Sciatic nerve (tissue), 2 donors: ENCODE data around the gene BABAM2. TPM values are rescaled to one million over a fixed set of nuclear protein-coding genes. Genes with fewer than 3 reads are reported as not detected.

ENCODE experiments used
- ATAC-seq: fragments of 200-7000 bp; cut with Tn5 transposase; one replicate; pipeline ENCODE4 v1.9.1; 2020; ENCODE audit warnings: mild to moderate bottlenecking, moderate library complexity
- DNase-seq: peaks from one replicate; pipeline ENCODE4 v3.0.0-alpha.2; 2020; ENCODE audit warnings: low spot score
- intact Hi-C: fragments of 100-400 bp; cut with DNase I; formaldehyde crosslinking; loops from one replicate; pipeline ENCODE4 v1.14.2; 2022
- microRNA-seq: library from miRNA; unstranded; fragments of <30 nt; microRNA quantifications from one replicate; pipeline ENCODE4 v1.2.0, GENCODE V29; 2020
- total RNA-seq: library from RNA; stranded (reverse); fragmentation: NEBNext Ultra II Directional; extraction: Animal tissue kit (Norgen Biotek cat#: 25700); gene quantifications from one replicate; pipeline ENCODE4 v1.2.1, GENCODE V29; 2021
- donor health status: DM: no; HTN: no; CAD: no.
- donor health status: DM: no; HTN: no; CAD: no.

BABAM2 gene
- total RNA-seq, 1 donor from 2014 or later, result 38.2 TPM

DNA sequence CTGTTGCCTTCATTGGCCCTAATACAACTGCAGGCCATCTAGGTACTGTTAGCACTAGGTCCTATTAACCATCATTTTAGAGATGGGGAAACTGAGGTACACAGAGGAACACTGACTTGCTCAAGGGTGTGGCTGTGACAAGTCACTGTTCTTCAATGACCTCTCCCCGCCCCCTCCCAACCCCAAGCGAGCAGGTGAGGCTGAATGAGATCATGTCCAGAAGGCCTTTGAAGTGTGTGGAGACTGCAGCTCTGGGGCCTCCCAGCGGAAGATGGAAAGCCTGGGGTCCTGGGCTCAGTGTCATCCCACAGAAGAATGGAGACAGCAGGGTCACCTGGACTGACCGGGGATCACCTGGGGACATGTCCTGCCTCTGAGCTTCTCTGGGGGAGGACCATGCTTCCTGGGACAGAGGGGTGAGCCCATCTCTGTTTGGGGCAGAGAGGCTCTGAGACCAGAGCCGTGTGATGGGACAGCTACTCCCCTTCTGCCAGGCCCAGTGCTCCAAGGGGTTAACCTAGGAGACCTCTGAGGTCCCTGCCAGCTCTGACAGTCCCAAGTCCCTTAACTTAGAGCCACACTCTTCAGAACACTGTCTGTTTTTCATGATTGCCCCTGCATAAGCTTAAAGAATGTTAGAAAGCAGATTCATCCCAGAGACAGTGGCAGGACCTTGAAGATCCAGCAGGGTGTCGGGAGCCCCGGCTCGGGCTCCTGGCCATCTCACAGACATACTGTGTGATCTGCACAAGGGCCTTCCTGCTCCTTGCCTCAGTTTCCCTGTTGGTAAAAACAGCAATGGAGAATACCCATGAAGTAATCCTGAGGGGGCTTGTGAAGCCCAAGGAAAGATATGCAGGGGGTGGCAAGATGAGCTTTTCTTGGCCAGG, 485.5 kb downstream of the BABAM2 start:
- ATAC-seq, result no peak

DNA sequence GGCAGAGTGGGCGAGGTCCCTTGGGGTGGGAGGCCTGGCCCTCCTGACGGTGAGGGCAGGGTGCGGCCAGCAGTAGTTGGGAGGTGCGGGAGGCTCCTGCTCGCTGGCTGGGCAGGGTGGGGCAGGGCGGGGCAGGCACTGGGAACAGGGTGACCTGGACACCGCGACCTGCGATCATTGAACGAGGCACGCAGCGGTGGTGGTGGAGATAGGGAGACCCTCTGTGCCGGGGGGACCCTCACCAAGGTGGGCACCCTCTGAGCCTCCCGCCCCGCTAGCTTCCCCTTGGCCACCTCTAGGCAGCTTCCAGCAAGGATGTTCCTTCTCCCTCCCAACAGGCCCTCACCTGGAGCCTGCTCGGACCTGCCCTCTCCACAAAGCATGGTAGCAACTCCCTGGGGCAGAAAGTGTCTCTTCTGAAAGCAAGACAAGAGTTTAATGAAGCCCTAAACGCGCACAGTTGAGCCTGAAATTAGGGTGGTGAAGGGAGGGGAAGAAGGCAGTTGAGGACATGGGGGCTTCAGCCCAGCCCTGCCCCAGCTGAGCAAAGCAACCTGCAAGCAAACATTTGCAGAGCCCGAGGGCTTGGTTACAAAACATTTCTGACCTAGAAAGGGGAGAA, 486.8 kb downstream of the BABAM2 start:
- DNase-seq, result no peak
- intact Hi-C loops, result no loop called here
- ATAC-seq, result no peak

More for the DNA sequence above, 485.5 kb downstream of the BABAM2 start:
- intact Hi-C loops, result no loop called here
- DNase-seq, result no peak

- DNase-seq, result no peak
- ATAC-seq, result peak; percentile 6
- intact Hi-C loops, result no loop called here
Observed at GRCh38 chr2:28377984-28378678, 487.6 kb downstream of the BABAM2 start.

DNA sequence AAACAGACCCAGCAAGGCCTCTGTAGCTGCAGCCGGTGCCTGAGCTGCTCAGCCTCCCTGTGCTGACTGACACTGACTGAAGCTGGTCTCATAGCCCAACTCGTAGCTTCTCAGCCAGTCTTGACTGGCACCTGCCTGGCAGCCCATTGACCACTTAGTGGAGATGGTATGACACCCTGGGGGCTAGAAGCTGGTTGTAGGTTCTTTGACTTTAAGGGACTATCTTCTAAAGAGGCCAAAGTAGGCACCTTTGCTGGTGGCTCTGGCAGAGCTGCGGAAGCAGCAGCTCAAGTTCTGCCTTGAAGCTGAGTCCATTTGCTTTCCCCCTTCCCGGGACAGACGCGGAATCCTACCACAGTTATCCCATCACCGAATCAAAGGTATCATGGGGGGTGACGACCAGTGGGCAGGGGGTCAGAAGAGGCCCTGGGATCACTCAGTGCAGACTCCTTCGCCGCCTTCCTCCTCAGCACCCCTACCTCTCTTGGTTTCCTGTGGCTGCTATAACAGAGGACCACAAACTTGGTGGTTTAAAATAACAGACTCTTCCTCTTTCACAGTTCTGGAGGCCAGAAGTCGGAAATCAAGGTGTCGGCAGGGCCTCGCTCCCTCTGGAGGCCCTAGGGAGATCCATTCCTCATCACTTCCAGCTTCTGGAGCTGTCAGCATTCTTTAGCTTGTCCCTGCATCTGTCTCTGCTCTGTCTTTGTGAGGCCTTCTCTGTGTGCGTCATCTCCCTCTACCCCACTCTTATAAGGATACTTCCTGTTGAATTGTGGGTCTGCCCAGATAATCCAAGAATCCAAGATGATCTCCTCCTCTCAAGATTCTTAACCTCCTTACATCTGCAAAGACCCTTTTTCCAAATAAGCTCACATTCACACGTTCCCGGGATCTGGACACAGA, 488.4 kb downstream of the BABAM2 start:
- ATAC-seq (no peak), DNase-seq (no peak)
- intact Hi-C loops, result no loop called here

- no peak for ATAC-seq
- no peak for DNase-seq
Observed at GRCh38 chr2:28380219-28380618, 489.7 kb downstream of the BABAM2 start.

DNA sequence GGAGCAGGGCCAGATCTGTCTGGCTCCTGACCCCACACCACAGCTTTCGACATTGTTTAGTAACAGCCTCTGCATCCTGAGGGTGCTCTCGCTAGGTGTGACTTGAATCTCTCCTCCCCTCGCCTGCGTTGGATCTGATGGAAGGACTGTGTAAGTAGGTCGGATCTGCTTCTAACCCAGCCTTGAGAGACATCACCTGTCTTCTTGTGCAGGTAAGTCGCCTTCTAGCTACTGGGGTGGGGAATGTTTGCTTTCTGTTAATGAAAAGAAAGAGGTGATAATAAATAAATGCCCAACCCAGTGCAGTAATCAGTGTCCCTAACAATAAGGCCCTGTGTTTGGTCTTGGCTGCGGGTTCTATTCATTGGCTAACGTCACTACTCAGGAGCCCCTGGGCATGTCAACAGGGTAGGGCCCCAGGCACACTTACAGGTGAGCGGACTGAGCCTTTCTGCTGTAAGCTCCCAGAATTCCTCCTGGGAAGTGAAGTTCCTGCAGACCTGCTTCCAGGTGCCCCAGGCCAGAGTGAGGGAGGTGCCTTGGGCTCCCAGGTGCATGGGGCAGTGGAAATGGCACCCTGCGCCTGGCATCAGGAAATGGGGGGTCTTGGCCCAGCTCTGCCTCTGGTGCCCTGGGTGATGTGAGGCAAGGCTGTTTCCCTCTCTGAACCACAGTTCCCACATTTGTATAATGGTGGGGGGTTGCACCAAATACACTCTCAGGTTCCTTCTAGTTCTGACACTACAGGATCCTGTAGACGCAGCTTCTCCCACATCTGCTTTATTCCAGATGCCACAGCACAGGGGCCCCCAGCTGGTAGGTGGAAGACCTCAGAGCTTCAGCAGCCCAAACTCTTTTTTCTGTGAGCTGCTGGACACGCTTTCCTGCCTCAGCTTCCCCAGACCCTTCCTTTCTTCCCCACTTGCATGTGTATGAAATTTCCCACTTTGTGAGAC, 491.0 kb downstream of the BABAM2 start:
- no peak for ATAC-seq
- intact Hi-C loops, result loop anchor here (10.0 kb wide), 1 partner anchor 427 kb away; no protein-coding TSS in a partner anchor
- DNase-seq, result no peak

More at GRCh38 chr2:28380219-28380618, 489.7 kb downstream of the BABAM2 start:
- intact Hi-C loops, result loop anchor here (10.0 kb wide), 1 partner anchor 425 kb away; no protein-coding TSS in a partner anchor

DNA sequence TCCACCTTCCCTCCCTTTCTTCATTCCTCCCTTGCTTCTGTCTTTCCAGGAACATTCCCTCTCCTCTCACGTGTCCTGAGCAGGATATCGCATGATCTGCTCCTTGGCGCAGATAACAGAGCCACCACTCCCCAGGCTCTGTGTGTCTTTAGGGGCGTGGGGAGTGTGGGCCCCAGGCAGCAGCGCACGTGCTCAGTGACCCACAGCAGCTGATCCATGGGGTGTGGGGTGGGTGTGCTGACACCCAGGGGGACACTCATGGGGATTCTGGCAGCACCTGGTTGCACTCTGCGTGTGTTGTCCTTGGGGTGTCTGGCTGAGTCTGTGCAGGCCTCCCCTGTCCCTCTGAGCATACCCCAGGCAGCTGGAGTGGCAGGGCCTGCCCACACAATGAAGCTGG, 492.2 kb downstream of the BABAM2 start:
- DNase-seq (no peak), ATAC-seq (no peak)
- intact Hi-C loops, result loop anchor here (10.0 kb wide), 1 partner anchor 428 kb away; no protein-coding TSS in a partner anchor

DNA sequence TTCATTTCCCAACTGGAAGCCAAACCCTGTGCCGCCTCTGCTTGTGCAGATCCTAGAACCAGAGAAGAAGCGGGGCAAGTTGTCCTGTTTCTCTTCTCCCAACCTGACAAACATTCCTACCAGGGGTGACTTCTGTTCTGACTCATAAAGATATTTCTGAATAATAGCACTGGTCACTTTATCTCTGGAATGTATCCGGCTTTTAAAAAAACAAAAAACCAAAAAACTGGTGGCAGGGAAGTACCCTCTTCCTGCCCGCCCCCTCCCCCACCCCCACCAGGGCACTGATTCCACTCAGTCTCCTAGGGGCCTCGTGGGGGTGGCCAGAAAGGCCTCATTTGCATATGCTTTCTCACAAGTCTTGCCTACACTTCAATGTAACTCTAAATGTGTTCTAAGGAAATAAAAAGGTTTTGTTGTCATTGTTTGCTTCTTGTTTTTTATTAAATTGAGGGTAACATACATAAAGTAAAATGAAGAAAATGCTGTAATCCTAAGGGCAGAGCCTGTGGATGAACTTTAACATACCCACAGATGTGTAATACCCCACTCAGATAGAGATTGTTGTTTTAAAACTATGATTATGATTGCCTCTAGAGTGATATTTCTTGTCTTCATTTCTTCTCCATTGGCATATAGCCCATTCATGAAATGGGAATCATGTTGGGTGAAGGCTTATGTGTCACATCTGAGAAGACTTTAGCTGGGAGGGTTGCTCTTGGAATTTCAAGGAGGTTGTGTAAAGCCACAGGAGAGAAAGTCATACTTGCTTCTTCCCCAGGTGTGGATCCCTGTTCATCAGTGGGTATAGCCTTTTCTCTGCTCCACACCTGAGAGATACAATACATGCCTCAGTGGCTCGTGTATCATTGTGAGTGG, 496.8 kb downstream of the BABAM2 start:
- ATAC-seq (no peak), DNase-seq (no peak)
- intact Hi-C loops, result loop anchor here (10.0 kb wide), 1 partner anchor 433 kb away; no protein-coding TSS in a partner anchor

Small RNA genes within 50 kb of the gene (microRNA-seq; reads per million reads assigned to microRNA genes)
- gene MIR4263, result not detected

Other genes with a start within 250 kb of the BABAM2 start
- 30.8 TPM for gene SUPT7L, start 227.1 kb upstream of the BABAM2 start, total RNA-seq
- gene SLC4A1AP, start 226.8 kb upstream of the BABAM2 start, total RNA-seq, result 20.7 TPM
- gene MRPL33, start 119.0 kb upstream of the BABAM2 start, total RNA-seq, result 70.5 TPM
- gene RBKS, start 342 bp upstream of the BABAM2 start, total RNA-seq, result 4.8 TPM